Ureter (tissue), 1 donor: ENCODE data around the gene HLF. TPM values are rescaled to one million over a fixed set of nuclear protein-coding genes. Genes with fewer than 3 reads are reported as not detected.
"Not testable (repeated sequence)": the region's sequence is repeated elsewhere in the genome, so short reads cannot be mapped to it uniquely, and the experiment has no call there.

Experiments used
- DNase-seq: peaks from one replicate; pipeline ENCODE4 v3.0.0-alpha.2; 2020; ENCODE audit warnings: low spot score
- total RNA-seq: library from RNA; stranded (reverse); gene quantifications from one replicate; pipeline ENCODE4 v1.2.4, GENCODE V29; 2023
- donor health status: DM: yes; HTN: yes; CAD: no.

HLF gene
- total RNA-seq, 1 donor from 2014 or later: 23.8 TPM

DNA sequence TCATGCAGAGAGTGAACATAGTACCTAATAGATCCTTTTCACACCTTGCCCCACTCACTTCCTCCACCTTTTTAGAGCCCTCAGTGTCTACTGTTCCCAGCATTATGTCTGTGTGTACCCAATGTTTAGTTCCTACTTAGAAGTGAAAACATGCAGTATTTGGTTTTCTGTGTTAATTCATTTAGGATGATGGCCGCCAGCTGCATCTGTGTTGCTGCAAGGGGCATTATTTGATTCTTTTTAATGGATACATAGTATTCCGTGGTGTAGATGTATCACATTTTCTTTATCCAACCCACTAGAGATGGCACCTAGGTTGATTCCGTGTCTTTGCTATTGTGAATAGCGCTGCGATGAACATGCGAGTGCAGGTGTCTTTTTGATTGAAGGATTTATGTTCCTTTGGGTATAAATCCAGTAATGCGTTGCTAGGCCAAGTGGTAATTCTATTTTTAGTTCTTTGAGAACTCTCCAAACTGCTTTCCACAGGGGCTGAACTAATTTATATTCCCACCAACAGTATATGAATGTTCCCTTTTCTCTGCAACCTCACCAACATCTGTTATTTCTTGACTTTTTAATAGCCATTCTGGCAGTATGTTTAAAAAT lies 47.1 kb downstream of the HLF start:
- no peak for DNase-seq

DNA sequence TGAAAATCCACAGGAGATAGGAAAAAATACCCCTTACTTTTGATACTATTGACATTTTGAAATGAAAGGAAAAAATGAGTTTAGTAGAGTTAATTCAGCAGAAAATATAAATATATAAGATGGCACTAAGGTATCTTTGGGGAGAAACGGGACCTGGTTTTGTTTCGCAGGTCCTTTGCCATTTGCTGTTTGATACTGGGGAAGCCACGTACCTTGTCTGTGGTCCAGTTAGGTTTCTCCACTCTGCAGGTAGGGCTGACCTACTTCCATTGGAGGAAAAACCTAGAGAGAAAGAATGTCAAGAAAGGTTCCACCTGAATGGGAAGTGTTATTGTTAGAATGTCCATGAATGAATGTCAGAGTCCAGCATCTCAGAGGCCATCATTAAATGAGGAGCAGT lies 48.1 kb downstream of the HLF start:
- no peak for DNase-seq

GRCh38 chr17:55314061-55314783 lies 49.5 kb downstream of the HLF start:
- DNase-seq: no peak

- no peak for DNase-seq
Measured at GRCh38 chr17:55314784-55315491, 50.2 kb downstream of the HLF start.

DNA sequence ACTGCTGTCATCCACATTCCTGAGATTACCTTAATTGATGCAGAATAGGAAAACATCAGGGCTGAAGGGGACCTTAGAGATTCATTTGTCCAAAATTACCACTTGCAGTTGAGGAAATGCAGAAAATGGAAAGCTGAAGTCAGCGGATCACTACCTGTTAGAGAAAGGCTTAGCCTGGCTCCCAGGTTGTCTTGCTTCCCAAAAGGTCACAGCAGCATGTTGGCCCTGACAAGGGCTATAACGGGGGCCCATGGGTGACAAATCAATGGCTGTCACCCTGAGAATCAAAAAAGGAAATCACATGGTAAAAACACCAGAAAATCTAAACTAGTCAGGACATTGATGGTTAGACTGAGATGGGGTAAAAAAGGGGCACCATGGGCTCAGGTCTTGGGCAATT lies 51.7 kb downstream of the HLF start:
- DNase-seq: no peak

GRCh38 chr17:55317284-55317683 lies 52.5 kb downstream of the HLF start:
- DNase-seq: no peak

GRCh38 chr17:55318081-55318480 lies 53.3 kb downstream of the HLF start:
- DNase-seq: no peak

GRCh38 chr17:55318715-55319487 lies 54.1 kb downstream of the HLF start:
- DNase-seq: no peak

GRCh38 chr17:55319933-55320593 lies 55.3 kb downstream of the HLF start:
- no peak for DNase-seq

DNA sequence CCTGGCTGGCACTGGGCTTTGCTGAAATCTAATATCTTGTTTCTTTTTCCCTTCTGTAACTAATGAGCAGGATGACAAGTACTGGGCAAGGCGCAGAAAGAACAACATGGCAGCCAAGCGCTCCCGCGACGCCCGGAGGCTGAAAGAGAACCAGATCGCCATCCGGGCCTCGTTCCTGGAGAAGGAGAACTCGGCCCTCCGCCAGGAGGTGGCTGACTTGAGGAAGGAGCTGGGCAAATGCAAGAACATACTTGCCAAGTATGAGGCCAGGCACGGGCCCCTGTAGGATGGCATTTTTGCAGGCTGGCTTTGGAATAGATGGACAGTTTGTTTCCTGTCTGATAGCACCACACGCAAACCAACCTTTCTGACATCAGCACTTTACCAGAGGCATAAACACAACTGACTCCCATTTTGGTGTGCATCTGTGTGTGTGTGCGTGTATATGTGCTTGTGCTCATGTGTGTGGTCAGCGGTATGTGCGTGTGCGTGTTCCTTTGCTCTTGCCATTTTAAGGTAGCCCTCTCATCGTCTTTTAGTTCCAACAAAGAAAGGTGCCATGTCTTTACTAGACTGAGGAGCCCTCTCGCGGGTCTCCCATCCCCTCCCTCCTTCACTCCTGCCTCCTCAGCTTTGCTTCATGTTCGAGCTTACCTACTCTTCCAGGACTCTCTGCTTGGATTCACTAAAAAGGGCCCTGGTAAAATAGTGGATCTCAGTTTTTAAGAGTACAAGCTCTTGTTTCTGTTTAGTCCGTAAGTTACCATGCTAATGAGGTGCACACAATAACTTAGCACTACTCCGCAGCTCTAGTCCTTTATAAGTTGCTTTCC lies 56.0 kb downstream of the HLF start:
- DNase-seq: peak; percentile 63

DNA sequence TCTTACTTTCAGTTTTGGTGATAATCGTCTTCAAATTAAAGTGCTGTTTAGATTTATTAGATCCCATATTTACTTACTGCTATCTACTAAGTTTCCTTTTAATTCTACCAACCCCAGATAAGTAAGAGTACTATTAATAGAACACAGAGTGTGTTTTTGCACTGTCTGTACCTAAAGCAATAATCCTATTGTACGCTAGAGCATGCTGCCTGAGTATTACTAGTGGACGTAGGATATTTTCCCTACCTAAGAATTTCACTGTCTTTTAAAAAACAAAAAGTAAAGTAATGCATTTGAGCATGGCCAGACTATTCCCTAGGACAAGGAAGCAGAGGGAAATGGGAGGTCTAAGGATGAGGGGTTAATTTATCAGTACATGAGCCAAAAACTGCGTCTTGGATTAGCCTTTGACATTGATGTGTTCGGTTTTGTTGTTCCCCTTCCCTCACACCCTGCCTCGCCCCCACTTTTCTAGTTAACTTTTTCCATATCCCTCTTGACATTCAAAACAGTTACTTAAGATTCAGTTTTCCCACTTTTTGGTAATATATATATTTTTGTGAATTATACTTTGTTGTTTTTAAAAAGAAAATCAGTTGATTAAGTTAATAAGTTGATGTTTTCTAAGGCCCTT lies 56.8 kb downstream of the HLF start:
- DNase-seq: no peak

GRCh38 chr17:55322453-55322985 lies 57.8 kb downstream of the HLF start:
- DNase-seq: no peak

GRCh38 chr17:55323518-55324295 lies 58.9 kb downstream of the HLF start:
- DNase-seq: no peak

DNA sequence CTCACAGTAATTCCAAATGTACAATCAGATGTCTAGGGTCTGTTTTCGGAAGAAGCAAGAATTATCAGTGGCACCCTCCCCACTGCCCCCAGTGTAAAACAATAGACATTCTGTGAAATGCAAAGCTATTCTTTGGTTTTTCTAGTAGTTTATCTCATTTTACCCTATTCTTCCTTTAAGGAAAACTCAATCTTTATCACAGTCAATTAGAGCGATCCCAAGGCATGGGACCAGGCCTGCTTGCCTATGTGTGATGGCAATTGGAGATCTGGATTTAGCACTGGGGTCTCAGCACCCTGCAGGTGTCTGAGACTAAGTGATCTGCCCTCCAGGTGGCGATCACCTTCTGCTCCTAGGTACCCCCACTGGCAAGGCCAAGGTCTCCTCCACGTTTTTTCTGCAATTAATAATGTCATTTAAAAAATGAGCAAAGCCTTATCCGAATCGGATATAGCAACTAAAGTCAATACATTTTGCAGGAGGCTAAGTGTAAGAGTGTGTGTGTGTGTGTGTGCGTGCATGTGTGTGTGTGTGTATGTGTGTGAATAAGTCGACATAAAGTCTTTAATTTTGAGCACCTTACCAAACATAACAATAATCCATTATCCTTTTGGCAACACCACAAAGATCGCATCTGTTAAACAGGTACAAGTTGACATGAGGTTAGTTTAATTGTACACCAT lies 59.7 kb downstream of the HLF start:
- no peak for DNase-seq

DNA sequence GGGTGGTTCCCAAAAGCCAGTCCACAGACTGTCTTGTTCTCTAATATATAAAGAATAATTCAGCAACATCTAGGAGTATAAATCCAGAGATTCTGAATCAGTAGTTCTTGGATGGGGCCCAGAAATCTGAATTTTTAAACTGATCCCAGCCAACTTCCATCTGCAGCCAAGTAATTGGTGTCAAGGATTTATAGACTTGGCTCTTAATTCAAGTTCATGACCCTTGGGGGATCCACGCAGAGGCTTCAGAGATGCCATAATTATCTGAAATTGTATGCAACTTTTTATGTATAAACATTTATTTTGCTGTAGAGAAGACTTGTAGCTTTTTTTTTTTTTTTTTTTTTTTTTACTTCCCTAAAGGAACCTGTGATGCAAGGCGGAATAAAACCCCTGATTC lies 60.6 kb downstream of the HLF start:
- DNase-seq: no peak

GRCh38 chr17:55326030-55326429 lies 61.3 kb downstream of the HLF start:
- no peak for DNase-seq

DNA sequence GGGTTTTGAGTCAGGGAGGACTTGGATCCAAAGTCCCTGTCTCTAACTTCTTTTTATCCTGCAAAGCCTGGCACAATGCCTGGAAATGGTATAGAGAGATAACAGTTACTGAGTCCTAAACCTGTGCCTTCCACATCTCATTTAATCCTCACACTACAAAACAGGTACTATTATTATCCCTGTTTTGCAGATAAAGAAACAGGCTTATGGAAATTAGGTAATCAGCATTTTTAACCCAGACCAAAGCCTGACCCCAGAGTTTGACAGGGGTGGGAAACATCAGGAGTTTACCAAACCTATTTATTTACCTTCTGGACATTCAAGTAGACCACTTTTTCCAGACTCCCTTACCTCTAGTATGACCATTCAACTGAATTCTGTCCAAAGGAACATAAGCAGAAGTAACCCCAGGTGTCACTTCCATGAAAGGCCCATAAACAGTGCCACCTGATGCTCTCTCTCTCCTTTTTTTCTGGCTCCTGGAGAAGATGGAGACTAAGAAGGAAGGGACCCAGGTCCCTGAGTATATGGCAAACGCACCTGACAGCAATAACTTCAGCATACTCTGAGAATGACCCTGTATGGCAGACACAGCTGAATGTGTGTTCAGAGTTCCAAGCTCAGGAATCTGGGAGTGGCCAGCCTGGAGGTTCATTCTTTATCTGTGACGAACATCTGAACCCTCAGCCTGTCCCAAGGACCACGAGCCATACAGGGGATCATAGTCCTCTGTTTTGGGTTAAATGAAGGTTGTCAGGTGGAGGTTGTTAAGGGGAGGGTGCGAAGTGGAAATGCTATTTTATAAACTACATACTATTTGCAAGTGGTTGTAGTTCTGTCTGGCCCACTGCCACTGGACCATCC lies 62.7 kb downstream of the HLF start:
- no peak for DNase-seq

DNA sequence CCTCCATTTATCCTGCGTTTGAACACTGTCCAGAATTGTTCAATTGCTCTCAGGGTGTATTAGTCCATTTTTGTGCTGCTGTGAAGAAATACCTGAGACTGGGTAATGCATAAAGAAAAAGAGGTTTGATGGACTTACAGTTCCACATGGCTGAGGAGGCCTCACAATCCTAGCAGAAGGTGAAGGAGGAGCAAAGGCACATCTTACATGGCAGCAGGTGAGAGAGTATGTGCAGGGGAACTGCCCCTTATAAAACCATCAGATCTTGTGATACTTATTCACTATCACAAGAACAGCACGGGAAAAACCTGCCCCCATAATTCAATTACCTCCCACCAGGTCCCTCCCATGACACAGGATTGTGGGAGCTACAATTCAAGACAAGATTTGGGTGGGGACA lies 63.8 kb downstream of the HLF start:
- not testable (repeated sequence) for DNase-seq
